T-helper 2 cell treated with Interferon-gamma antibody and Interleukin-4, amounts not matched to agents 5 μg/mL and 100 μg/mL, for 36 hours (primary cell): Measurements from ENCODE around the gene SIRT1.
"Not testable (repeated sequence)": the region's sequence is repeated elsewhere in the genome, so short reads cannot be mapped to it uniquely, and the experiment has no call there.

ENCODE experiments used
- DNase-seq: peaks from one replicate; pipeline ENCODE4 v3.0.0; 2021; ENCODE audit warnings: low spot score
- H3K27ac Mint-ChIP-seq: one replicate; pipeline ENCODE4 v1.8.0; 2021; ENCODE audit warnings: mild to moderate bottlenecking, mixed read lengths
- H3K27me3 Mint-ChIP-seq: one replicate; pipeline ENCODE4 v1.8.0; 2021; ENCODE audit warnings: low read depth, mixed read lengths
- H3K36me3 Mint-ChIP-seq: one replicate; pipeline ENCODE4 v1.8.0; 2021; ENCODE audit warnings: low read depth, mixed read lengths
- H3K4me1 Mint-ChIP-seq: one replicate; pipeline ENCODE4 v1.8.0; 2021; ENCODE audit warnings: low read depth, mixed read lengths
- H3K4me3 Mint-ChIP-seq: one replicate; pipeline ENCODE4 v1.8.0; 2022; ENCODE audit warnings: mild to moderate bottlenecking, moderate library complexity, mixed read lengths
- H3K9me3 Mint-ChIP-seq: one replicate; pipeline ENCODE4 v1.8.0; 2021; ENCODE audit warnings: mixed read lengths

The SIRT1 gene

DNA sequence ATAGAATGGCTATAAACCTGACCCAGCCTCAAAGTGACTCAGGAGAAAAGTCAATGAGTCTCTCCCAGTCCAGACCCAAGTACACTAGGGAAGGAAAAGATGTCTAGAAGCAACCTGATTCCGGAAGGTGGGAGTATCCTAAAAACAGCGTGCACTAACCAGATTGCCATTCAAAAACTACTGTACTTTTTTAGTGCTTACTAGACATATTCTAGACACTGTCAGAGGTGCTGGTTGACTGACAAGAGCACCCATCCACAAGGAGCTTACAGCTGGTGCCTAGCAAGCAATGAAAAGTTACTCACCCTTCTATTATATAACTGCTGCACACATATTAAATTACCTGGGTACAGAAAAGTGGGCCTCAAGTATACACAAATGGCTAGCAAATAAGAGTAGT is 81.0 kb downstream of the SIRT1 start:
- DNase-seq: no peak
- Mint-ChIP-seq H3K36me3 (peaks cover 45% of the 10 kb centered on the region), H3K27ac (no peak overlapping the region), H3K4me3 (no peak overlapping the region), H3K9me3 (peaks cover under 1% of the 10 kb centered on the region), H3K4me1 (no peaks in the 10 kb centered on the region), H3K27me3 (no peaks in the 10 kb centered on the region)

DNA sequence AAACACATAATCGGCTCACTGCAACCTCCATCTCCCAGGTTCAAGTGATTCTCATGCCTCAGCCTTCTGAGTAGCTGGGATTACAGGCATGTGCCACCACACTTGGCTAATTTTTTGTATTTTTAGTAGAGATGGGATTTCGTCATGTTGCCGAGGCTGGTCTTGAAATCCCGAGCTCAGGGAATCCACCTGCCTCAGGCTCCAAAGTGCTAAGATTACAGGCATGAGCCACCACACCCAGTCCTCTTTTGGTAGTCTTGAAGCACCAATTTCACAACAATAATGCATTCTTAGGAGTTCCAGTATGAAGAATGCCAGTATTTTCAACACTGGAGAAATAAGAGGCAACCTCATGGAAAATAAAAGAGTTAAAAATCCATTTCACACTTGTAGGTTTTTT is 81.6 kb downstream of the SIRT1 start:
- DNase-seq, H3K4me1 Mint-ChIP-seq: not testable (repeated sequence)

More for the DNA sequence above, 81.6 kb downstream of the SIRT1 start:
- H3K9me3 Mint-ChIP-seq, H3K27ac Mint-ChIP-seq, H3K4me3 Mint-ChIP-seq, H3K27me3 Mint-ChIP-seq: not testable (repeated sequence)
- H3K36me3 Mint-ChIP-seq: peaks cover 47% of the 10 kb centered on the region
